Measurements from ENCODE around the gene PEX14.
A peak's percentile ranks its signal among the peaks of the same experiment; 100 is the strongest.

PEX14 gene

DNA sequence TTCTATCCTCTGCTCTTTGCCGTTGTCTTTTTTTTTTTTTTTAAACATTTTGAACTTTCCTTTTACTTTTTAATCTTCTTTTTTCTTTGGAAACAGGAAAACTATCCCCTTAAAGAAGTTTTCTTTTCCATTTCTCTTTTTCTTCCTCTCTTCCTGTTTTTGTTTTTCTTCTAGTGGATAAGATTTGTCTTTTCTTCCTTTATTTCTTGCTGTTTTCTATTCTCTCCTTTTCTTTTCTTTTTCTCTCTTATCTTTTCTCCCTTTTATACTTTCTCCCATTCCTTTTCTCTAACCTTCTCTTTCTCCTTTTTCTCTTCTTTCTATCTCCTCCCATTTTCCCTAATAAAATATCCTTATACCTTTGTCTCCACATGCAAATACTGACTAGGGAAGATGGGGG, 46.2 kb downstream of the PEX14 start:
- no peak for DNase-seq

DNA sequence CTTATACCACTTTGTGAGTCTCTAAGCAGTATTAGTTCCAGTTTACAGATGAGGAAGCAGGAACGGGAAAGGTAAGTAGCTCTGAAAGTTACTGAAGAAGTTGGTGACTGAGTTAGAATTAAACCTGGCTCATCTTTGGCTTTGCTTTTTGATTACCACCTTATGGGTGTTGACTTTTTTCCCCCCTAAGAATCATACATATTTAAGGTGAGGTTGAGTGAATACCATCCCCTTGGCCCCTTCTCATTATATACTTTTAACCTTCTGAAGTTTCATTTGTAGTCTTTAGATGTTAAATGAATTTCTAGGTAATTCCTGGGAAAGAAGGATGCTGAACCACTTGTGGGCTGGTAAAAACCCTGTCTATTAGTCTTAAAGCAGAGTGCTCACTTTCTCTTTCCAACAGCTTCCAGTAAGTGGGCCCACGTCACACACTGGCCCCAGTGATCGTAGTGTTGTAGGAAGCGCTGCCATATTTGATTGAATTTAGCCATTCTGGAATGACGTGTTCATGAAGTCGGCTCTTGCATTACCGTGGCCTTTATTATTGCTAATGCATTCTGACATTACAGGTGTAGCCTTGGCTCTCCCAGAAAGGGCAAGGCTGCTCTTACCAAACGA, 46.9 kb downstream of the PEX14 start:
- no peak for DNase-seq

DNA sequence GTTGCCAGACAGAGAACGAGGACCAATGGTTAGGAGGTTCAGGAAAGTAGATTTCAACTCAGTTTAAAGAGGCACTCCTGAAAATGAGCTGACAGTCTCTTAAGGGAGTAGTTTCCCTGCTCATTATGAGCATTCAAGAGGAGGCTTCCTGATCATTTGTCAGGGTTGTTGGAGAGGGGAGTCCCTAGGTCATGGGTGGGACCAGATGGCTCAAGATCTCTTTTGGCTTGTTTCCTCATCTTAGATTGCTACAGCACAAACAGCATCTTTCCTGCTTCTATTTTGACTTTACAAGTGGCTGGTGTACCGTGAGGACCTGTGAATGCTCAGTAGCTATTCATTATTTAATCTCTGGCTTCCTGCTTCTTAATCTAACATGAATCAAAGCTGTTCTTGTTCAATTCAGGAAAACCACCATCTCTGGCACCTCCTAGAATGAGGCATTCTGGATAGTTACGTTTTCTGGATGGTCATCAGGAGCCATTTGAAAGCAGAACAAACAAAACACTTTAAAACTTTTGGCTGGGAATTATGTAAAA, 47.6 kb downstream of the PEX14 start:
- DNase-seq: peak; percentile 80

DNA sequence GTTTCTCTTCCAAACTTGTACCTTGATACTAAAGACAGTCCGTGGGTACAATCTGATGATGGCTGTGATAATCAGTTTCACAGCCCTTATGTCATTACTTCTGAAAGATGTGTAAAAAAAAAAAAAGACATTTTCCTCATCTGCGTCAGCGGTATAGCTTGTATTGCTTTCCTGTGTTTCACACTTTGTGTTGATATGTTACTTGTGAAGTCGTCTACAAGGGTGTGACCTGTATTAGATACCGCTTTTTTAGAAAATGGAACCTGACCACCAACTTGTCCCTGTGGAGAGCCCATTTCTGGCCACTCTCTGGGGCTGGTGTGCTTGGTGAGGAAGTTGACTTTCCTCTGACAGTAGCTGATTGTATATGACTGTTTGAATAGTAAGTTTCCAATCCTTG, 50.5 kb downstream of the PEX14 start:
- DNase-seq: no peak

DNA sequence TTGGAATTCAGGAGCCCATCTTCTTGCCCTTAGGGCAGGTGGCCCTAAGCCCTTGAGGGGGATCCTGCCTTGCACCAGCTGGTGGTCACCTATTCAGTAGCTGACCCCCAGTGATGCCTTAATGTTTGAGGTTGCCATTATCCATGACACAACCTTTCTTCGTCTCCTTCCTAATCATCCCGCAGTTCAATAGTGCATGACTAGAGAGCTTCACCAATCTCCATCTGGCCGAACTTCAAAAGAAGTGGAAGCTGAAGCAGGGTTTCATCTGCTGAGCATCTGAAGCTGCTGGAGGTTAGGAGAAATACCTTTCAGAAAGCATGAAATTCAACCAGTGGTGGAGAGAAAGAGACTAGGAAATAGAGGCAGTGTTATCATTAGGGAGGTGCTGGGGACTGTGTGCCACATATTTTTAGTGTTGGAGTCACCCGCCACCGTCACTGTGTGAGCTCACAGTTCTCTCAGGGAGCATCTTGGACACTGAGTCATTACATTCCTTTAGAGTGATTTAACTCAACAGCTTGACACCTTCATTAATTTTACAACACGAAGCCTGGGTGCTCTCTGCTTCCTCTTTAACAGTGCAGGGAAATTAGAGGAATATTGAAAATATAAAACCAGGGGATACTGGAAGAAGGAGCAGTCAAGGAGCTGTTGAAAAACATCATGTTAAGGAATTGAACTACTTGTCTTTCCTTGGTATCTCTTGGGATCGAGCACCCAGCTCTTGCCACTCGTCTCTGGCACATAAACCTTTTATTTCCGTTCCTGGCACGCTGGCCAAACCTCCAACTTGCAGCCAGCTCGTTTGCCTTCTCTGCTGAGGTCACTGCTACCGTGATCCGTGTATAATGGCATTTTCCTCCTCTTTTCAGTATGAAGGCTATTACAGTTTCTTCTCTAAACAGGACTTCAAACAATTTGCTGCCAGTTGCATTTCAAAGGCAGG, 53.6 kb downstream of the PEX14 start:
- no peak for DNase-seq

DNA sequence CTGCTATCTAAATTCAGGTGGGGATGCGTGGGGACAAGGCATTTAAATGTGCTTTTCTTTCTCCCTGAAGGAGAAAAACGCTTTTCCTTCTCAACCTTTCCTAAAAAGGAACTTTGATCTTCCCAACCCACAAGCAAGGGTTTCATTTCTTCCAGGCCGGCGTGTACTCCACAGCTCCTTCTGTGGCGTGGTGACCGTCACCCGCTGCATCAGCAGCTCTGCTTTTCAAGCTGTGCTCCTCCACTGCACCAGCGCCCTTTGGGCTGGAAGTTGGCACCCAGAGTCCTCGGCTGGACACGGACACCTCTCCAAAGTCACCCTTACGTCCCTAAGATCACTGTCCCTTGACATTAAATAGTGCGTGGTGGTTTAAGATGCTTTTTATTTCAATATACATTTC, 54.3 kb downstream of the PEX14 start:
- no peak for DNase-seq

DNA sequence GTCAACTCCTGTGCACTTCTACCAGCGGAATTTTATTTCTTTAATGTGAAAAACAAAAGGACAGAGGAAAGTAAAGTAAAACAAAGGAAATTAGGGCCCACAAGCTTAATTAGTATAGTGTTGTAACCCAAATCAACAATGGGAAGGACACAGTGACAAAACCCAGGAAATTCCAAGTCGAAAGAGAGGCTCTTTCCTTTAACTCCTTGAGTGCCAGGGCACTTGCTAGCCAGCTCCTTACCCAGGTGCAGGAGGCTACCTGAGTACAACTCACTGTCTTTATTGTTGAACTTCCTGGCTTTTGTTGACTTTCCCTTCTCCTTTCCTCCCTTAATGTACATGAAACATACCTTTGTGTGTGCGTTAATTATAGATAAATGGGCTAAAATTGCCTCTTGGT, 55.0 kb downstream of the PEX14 start:
- DNase-seq: no peak

DNA sequence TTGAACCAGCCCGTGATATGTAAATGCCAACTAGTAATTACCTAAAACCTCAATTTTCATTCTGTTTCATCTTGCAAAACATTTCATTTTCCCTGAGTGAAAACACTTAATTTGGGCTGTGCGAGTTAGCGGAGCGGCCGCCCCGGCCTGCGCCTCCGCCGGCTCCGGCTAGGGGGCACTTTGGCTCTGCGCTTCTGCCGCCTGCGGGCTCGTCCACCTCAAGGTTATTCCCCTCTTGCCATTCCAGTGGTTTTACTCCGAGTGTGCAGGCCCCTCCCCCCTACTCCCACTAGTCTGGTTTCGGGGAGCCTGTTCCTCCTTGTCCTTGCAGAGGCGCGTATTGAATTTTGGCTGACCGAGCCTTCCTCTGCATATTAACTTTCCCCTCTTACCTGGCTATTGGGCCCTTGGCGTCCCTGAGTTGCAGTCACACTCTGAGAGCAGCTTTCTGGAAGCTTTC, 55.6 kb downstream of the PEX14 start:
- no peak for DNase-seq

DNA sequence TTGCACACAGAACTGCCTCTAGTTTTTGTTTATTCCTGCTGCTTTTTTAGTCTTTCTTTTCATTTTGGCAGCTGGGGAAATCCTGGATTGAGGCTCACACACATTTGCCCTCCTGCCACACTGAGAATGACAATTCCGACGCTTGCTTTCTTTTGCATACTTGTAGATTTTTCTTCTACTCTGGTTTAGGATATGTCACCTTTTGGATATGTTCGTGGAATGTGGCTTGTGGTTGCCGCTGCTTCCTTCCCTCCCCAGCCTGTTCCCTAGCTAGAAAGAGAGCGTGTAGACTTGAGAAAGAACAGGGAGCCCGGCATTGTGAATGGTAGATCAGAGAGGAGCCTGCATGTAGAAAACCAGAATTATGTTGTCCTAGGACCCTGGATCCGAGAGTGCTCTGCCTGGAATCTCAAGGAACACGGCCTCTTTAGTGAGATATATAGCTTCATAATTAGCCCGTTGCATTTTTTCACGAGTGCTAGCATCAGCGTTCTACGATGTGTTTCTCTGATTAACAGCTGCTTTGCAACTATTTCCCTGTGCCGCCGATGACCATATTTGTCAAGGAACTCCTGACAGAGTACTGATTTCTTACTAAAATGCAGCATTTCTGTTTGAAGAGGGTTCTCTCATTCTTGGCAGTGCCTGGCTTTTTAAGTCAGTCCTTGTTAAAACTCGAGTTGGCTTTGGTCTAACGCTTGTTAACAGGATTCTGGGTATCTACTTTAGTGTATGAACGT, 56.2 kb downstream of the PEX14 start:
- peak; percentile 42 for DNase-seq

DNA sequence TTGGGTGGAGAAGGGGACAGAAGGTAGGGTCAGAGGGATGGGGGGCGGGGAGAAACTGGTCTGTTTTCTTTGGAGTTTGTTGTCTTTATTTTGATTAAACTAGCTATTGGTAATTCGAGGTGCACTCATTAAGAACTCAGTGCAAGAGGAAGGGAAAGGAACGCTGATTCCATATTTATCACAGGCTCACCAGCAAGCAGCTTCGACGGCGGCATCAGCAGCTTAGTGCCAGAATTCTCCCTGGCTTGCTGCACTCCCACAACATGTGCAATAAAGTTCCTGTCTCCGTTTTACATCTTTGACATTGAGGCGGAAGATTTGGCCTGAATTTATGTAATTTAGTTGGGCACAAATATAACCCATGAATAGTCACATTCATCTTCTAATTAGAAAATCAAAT, 57.6 kb downstream of the PEX14 start:
- DNase-seq: no peak

DNA sequence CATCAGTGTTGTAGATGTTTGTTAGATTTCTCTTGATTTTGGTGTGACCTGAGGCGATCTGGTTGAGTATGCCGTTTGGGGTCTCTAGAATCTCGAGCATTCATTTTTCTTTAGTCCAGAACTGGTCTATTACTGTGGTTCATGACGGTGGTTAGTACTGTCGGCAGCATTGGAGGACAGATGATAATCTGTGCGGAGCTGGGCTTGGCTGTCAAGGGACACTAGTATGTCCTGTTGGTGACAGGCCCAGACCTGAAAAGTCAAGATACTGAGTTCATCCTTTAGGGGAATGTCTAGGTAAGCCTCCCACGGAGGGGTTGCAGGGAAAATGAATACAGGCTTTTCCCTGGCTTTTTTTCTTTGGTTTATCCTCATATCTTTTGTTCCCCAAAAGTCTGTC, 59.8 kb downstream of the PEX14 start:
- DNase-seq: no peak

DNA sequence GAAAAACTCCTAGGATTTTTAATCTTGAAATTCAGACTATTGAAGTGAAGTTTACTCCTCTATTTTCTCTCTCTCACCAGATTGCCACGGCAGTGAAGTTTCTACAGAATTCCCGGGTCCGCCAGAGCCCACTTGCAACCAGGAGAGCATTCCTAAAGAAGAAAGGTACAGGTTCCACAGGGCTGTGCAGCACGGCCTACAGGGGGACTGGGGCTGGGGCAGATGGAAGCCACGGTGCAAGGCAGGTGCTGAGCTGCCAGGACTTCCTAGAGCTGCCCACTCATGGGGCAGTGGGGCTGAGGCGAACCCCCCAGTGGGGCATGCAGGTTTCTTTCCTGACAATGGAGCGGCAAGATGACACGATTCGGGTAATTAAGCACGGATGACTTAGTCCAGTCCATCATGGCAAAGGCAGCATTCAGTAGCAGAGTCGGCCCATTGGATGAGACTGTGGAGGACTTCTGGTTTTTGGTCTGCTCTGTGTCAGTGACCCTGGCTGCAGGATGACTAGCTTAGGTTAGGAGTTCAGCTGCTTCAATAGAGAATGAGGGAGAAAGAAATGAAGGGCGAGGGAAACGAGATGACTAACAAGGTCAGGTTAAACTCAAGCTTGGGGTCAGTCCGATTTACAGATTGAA, 61.5 kb downstream of the PEX14 start:
- DNase-seq: no peak

DNA sequence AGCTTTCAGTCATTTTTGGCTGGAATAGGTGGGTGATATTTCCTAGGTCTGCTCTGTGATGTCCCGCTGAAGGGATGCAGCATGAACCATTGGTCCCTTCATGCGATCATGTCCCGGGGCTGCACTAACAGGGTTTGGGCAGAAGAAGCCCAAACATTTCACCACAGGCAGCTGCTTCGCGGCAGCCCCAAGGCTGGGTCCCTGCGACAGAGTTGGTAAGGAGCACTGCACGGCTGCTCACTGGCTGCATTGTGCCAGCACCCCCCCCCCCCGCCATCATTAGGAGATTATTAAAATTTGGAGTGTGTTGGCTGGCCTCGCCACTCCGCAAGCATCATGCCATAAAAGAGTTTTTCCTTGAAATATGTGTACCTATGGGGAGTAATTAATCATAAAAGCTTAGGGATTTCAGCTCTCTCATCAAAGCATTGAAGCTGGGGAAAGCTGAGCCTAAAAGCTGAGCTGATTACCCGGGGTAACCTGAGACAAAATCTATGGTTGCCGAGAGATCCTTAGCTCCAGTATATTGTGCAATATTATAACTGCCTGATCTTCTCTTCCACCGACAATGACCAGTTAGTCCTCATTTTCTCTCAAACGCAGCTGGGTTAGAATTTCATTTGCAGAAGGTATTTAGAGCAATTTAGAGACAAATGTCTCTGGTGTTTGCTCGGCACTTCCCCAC, 62.5 kb downstream of the PEX14 start:
- peak; percentile 83 for DNase-seq

DNA sequence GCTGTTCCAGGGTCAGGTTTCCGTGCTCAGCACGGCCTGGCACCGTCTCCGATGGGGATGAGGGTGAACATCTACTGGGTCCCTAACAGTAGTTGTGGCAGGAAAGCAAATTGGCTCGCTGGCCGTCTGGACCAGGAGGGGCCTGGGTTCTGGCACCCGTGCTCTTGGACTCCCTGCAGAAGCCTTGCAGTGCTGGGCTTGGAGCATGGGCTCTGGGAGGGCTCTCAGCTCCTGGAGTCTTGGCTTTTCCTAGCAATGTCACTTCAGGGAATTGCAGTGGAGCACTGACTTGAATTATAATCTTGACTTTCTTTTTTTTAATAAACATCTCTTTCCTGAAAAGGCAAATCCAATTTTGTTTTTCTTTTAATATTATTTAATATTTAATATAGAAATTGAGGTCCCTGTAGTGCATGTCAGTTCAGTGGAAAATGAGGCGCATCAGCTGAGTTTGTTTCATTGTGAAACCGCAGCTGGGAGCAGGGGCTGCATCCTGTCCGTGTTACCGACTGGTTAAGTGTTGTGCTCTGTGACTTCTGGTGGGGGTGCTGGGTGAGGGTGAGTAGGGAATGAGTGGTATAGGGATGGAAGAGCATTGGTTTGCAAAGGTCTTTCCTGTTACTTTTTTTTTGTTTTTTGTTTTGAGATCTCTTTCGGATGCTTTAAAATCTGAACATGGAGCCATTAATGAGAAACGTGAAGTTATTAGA, 64.1 kb downstream of the PEX14 start:
- no peak for DNase-seq

DNA sequence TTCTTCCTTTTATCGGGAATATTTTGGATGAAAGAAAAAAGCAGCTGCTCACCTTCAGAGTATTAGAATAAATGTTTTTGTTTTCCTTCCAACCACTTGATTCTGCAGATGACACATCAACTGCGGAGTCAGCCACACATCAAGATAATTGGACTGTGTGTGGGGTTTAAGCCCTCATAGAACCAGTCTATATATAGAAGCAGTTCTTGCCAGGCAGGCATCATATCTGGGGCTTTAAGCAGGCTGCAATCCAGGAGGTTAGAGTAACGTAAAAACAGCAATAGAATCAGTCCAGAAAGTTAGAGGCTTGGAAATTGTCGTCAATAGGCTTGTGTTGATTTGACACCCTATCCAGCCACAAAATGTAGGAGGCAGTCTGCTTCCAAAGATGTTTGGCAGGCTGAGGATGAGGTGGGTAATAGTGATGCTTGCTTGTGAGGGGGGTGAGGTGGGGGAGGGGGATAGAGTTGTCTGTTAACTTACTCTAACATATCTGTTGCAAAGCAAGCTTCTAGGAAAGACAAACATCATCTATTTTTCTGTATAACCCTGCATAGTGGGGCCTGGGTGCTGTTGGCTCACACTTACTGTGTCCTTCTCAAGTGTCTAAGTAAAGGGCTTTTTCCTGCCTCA, 64.8 kb downstream of the PEX14 start:
- DNase-seq: no peak

DNA sequence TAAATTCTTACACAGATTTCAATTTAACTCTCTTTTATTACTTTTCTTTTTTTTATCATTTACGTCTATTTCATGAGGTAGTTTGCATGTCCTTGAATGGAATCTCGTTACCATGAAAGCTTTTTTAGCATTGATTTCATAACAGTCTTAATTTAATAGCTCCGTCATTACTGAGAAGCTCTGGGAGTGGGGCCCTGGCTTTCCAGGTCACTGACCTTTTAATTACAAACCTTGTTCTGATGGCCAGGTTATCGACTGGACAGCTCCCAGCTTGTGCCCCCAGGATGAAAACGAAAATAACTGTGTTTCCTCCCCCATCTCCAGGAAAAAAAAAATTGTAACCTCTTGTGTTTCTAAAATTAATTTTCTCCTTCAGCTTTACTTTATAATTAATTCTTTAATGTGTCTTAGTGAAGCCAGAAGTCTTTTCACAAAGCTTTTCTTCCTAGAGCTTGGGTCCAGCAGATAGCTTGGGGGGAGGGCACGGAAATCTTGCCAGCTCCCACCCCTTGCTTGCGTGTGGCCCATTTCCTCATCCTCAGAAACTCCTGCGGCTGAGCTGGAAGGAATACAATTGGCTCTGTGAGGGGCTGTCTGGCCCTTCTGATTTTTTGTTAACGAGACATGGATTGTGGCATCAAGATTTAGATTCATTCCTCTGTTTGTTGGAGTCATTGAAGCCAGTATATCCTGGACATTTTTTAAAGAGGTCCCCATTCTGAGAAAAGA, 65.7 kb downstream of the PEX14 start:
- DNase-seq: no peak

DNA sequence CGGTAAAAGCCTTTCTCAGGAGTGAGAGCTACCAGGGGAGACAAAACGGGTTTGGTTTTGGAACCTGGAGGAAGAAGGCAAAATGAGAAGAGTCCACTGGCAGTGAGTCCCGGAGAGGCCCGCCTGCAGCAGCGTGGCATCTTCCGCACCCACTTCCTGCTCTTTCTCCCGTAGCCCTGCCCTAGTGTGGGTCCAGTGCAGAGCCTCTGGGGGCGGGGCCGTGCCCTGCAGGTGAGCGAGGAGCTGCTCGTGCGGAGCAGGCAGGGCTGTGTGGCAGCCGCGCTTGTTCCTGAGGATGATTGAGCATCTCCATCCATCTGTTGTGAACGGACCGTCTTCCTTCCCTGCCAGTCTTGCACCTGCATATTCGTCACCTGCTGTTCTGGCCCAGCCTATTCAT, 66.5 kb downstream of the PEX14 start:
- DNase-seq: no peak

DNA sequence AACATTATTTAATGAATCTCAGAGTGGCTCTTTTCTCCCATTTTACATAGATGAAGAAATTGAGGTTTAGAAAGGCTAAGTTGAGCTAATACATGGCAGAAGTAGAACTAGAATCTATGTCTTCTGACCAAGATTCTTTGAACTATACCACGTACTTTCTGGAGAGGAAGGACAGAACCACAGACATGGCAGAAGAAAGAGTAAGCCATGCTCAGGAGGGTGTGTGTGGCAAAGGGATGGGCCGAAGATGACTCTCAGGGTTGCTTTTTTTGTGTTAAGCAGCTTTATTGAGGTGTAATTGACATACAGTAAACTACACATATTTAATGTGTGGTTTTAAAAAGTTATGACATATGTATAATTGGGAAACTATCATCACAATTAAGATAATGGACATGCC, 69.5 kb downstream of the PEX14 start:
- DNase-seq: no peak

DNA sequence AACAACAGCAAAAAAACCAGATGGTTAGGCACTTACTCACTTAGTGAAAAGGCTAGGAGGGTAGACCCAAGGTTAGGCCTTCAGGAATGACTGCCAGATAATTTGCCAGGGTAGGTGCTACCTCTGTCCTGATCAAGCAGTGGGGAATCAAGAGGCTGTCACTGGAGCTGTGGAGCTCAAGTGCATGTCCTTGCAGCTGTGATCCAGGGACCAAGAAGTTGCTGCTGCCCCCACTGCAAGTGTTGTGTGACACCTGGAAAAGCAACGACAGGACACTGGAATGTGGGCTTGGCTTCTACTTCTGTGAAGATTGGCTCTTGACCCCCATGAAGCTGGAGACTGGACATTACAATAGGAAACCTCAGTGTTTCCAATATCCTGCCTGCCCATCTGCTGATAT, 72.1 kb downstream of the PEX14 start:
- no peak for DNase-seq

DNA sequence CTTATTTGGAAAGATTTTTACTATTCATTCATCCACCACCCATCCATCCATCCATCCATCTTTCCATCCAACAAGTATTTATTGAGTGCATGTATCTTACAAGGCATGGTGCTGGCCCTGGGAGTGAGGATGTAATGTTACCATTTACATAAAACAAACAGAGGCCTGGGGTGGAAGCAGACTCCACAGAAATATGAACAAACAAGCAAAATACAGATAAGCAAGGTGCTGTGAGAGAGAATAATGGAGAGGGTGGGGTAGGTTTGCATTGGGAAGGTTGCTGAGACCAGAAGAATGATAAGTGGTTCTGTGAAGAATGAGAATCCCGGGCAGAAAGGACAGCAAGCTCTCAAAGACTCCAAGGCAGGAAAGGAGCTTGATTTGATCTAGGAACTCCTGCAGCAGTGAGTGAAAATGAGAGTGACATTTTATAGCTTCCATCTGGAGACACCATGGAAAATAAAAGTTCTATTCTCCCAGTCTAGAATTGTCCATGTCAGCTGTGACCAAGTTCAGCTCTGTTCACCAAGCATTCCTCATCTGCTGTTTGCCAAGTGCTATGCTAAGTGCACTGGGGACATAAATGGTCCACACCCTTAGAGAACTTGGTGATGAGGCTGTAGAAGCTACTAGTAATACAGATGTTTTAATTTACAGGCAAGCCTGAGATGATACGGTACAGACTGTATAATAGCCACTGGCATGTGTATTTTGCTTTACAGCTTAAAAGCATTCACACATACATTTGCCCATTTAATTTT, 75.3 kb downstream of the PEX14 start:
- DNase-seq: no peak
